Panc1 (cell line): Measurements from ENCODE around the gene SLC19A2.

ENCODE experiments used
- POLR2AphosphoS5 ChIP-seq: IDR thresholded peaks from 2 replicates; pipeline ENCODE4 v1.6.1; 2012; ENCODE audit warnings: mild to moderate bottlenecking, low read depth, low read length, moderate library complexity
- TF ChIP-seq, protein P1 (sequence below): fragments of 450-650 bp; IDR thresholded peaks from 2 replicates; pipeline ENCODE4 v1.5.1; 2017; ENCODE audit warnings: mild to moderate bottlenecking

DNA sequence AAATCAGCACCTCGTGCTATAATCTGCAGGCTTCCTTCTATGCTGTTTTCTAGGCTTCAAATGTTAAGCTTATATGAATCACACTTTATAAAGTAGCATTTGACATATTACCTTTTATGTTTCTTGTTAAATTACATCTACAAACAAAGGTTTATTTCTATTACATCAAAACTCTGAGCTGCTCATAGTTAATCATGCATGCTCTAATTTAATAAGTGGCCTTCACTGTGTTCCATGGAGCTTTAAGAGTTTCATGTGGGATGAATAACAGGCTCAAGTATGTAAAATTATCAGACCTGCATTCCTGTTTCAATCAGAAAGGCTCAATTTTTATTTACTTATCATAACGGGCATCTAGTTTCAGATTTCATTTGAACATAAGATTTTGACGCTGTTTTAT, 13.0 kb downstream of the SLC19A2 start:
- TF ChIP-seq, protein P1, sequence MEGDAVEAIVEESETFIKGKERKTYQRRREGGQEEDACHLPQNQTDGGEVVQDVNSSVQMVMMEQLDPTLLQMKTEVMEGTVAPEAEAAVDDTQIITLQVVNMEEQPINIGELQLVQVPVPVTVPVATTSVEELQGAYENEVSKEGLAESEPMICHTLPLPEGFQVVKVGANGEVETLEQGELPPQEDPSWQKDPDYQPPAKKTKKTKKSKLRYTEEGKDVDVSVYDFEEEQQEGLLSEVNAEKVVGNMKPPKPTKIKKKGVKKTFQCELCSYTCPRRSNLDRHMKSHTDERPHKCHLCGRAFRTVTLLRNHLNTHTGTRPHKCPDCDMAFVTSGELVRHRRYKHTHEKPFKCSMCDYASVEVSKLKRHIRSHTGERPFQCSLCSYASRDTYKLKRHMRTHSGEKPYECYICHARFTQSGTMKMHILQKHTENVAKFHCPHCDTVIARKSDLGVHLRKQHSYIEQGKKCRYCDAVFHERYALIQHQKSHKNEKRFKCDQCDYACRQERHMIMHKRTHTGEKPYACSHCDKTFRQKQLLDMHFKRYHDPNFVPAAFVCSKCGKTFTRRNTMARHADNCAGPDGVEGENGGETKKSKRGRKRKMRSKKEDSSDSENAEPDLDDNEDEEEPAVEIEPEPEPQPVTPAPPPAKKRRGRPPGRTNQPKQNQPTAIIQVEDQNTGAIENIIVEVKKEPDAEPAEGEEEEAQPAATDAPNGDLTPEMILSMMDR, result no peak
- no peak for TF ChIP-seq POLR2AphosphoS5
